Measurements from ENCODE around the gene CCDC183.
"Not testable (repeated sequence)": the region's sequence is repeated elsewhere in the genome, so short reads cannot be mapped to it uniquely, and the experiment has no call there.

Gene CCDC183

GRCh38 chr9:136755302-136756133 lies 40.6 kb upstream of the CCDC183 start:
- H2BK12ac ChIP-seq (ENCODE audit: low read length in 2 of 2); H2BK5ac ChIP-seq (ENCODE audit: low read depth, low read length, poor library complexity, severe bottlenecking); H4K91ac ChIP-seq (ENCODE audit: low read length); DNase-seq; H3K14ac ChIP-seq (ENCODE audit: low read length in 2 of 2); H2BK120ac ChIP-seq (ENCODE audit: low read depth, low read length); H3K4ac ChIP-seq (ENCODE audit: low read depth in 1 of 2, low read length in 2 of 2); H3K79me1 ChIP-seq (replicated peaks; ENCODE audit: low read length, poor library complexity, severe bottlenecking); H3K23ac ChIP-seq (ENCODE audit: low read length in 2 of 2); H4K8ac ChIP-seq (ENCODE audit: low read length); H3K4me1 ChIP-seq (ENCODE audit: control insufficient read depth, insufficient read depth, low read depth, low read length); H3K4me3 ChIP-seq (ENCODE audit: insufficient read depth in 1 of 2, low read depth in 1 of 2, low read length in 2 of 2); H3K27ac ChIP-seq (ENCODE audit: low read length, poor library complexity, severe bottlenecking); H2AFZ ChIP-seq (ENCODE audit: low read depth, low read length); H3K4me2 ChIP-seq (ENCODE audit: low read length, poor library complexity, severe bottlenecking); H3K18ac ChIP-seq (ENCODE audit: low read depth in 1 of 2, low read length in 2 of 2); H3K9ac ChIP-seq (ENCODE audit: low read length); H3K36me3 ChIP-seq (ENCODE audit: control insufficient read depth in 1 of 2, insufficient read depth in 2 of 2, low read depth in 1 of 2, low read length in 2 of 2); H2AK5ac ChIP-seq (ENCODE audit: low read length, severe bottlenecking); H2BK15ac ChIP-seq (ENCODE audit: low read depth, poor library complexity, severe bottlenecking): not testable (repeated sequence)
- peaks cover 19% of the 10 kb centered on the region for H3K9me3 ChIP-seq (ENCODE audit: control insufficient read depth, low read length)
- H3K27me3 ChIP-seq (ENCODE audit: control insufficient read depth in 1 of 2, insufficient read depth in 1 of 2, low read length in 2 of 2): peaks cover 20 to 49% of the 10 kb centered on the region in 2 experiments
- WGBS: 94% methylated on average over 20 of the region's 22 CpGs

GRCh38 chr9:136756134-136756438 lies 40.1 kb upstream of the CCDC183 start:
- Histone ChIP-seq H3K27me3 (ENCODE audit: control insufficient read depth in 1 of 2, insufficient read depth in 1 of 2, low read length in 2 of 2) (peaks cover 20 to 51% of the 10 kb centered on the region in 2 experiments), H4K8ac (ENCODE audit: low read length) (no peak overlapping the region), H3K79me1 (replicated peaks; ENCODE audit: low read length, poor library complexity, severe bottlenecking) (no peaks in the 10 kb centered on the region), H4K91ac (ENCODE audit: low read length) (no peak overlapping the region), H2BK12ac (ENCODE audit: low read length in 2 of 2) (no peak overlapping the region), H3K14ac (ENCODE audit: low read length in 2 of 2) (no peak overlapping the region), H3K9ac (ENCODE audit: low read length) (no peak overlapping the region), H2BK15ac (ENCODE audit: low read depth, poor library complexity, severe bottlenecking) (no peak overlapping the region), H3K36me3 (ENCODE audit: control insufficient read depth in 1 of 2, insufficient read depth in 2 of 2, low read depth in 1 of 2, low read length in 2 of 2) (no peaks in the 10 kb centered on the region), H3K18ac (ENCODE audit: low read depth in 1 of 2, low read length in 2 of 2) (no peak overlapping the region), H2BK5ac (ENCODE audit: low read depth, low read length, poor library complexity, severe bottlenecking) (no peak overlapping the region), H2AK5ac (ENCODE audit: low read length, severe bottlenecking) (no peak overlapping the region), H3K23ac (ENCODE audit: low read length in 2 of 2) (no peak overlapping the region), H2AFZ (ENCODE audit: low read depth, low read length) (no peak overlapping the region), H2BK120ac (ENCODE audit: low read depth, low read length) (no peak overlapping the region), H3K27ac (ENCODE audit: low read length, poor library complexity, severe bottlenecking) (no peak overlapping the region), H3K4ac (ENCODE audit: low read depth in 1 of 2, low read length in 2 of 2) (no peak overlapping the region), H3K4me3 (ENCODE audit: insufficient read depth in 1 of 2, low read depth in 1 of 2, low read length in 2 of 2) (no peak overlapping the region), H3K9me3 (ENCODE audit: control insufficient read depth, low read length) (peaks cover 19% of the 10 kb centered on the region), H3K4me2 (ENCODE audit: low read length, poor library complexity, severe bottlenecking) (no peak overlapping the region), H3K4me1 (ENCODE audit: control insufficient read depth, insufficient read depth, low read depth, low read length) (peaks cover 3% of the 10 kb centered on the region)
- no peak for DNase-seq
- WGBS: 95% methylated on average over 4 of the region's 4 CpGs

- H3K4me3 ChIP-seq (ENCODE audit: insufficient read depth in 1 of 2, low read depth in 1 of 2, low read length in 2 of 2): no peak overlapping the region
- H4K8ac ChIP-seq (ENCODE audit: low read length): no peak overlapping the region
- no peaks in the 10 kb centered on the region for H3K36me3 ChIP-seq (ENCODE audit: control insufficient read depth in 1 of 2, insufficient read depth in 2 of 2, low read depth in 1 of 2, low read length in 2 of 2)
- no peak overlapping the region for H3K14ac ChIP-seq (ENCODE audit: low read length in 2 of 2)
- no peak for DNase-seq
- H2BK120ac ChIP-seq (ENCODE audit: low read depth, low read length): no peak overlapping the region
- H3K4ac ChIP-seq (ENCODE audit: low read depth in 1 of 2, low read length in 2 of 2): no peak overlapping the region
- H3K18ac ChIP-seq (ENCODE audit: low read depth in 1 of 2, low read length in 2 of 2): no peak overlapping the region
- no peak overlapping the region for H2BK12ac ChIP-seq (ENCODE audit: low read length in 2 of 2)
- H3K27ac ChIP-seq (ENCODE audit: low read length, poor library complexity, severe bottlenecking): no peak overlapping the region
- WGBS: 96% methylated on average over 18 of the region's 18 CpGs
- peaks cover 14 to 48% of the 10 kb centered on the region in 2 experiments for H3K27me3 ChIP-seq (ENCODE audit: control insufficient read depth in 1 of 2, insufficient read depth in 1 of 2, low read length in 2 of 2)
- no peak overlapping the region for H3K23ac ChIP-seq (ENCODE audit: low read length in 2 of 2)
- no peak overlapping the region for H2BK5ac ChIP-seq (ENCODE audit: low read depth, low read length, poor library complexity, severe bottlenecking)
- no peak overlapping the region for H2AFZ ChIP-seq (ENCODE audit: low read depth, low read length)
- H3K4me1 ChIP-seq (ENCODE audit: control insufficient read depth, insufficient read depth, low read depth, low read length): peaks cover 3% of the 10 kb centered on the region
- no peak overlapping the region for H2AK5ac ChIP-seq (ENCODE audit: low read length, severe bottlenecking)
- no peak overlapping the region for H3K4me2 ChIP-seq (ENCODE audit: low read length, poor library complexity, severe bottlenecking)
- no peak overlapping the region for H3K9ac ChIP-seq (ENCODE audit: low read length)
- H2BK15ac ChIP-seq (ENCODE audit: low read depth, poor library complexity, severe bottlenecking): no peak overlapping the region
- no peaks in the 10 kb centered on the region for H3K79me1 ChIP-seq (replicated peaks; ENCODE audit: low read length, poor library complexity, severe bottlenecking)
- no peak overlapping the region for H4K91ac ChIP-seq (ENCODE audit: low read length)
- H3K9me3 ChIP-seq (ENCODE audit: control insufficient read depth, low read length): peaks cover 16% of the 10 kb centered on the region
These were observed 39.3 kb upstream of the CCDC183 start for GRCh38 chr9:136756836-136757235.

GRCh38 chr9:136757328-136757727 lies 38.8 kb upstream of the CCDC183 start:
- H3K4me3 ChIP-seq (ENCODE audit: insufficient read depth in 1 of 2, low read depth in 1 of 2, low read length in 2 of 2): no peak overlapping the region
- H4K8ac ChIP-seq (ENCODE audit: low read length): no peak overlapping the region
- no peak overlapping the region for H2BK15ac ChIP-seq (ENCODE audit: low read depth, poor library complexity, severe bottlenecking)
- H3K36me3 ChIP-seq (ENCODE audit: control insufficient read depth in 1 of 2, insufficient read depth in 2 of 2, low read depth in 1 of 2, low read length in 2 of 2): no peaks in the 10 kb centered on the region
- WGBS: 87% methylated on average over 20 of the region's 20 CpGs
- H3K79me1 ChIP-seq (replicated peaks; ENCODE audit: low read length, poor library complexity, severe bottlenecking): no peaks in the 10 kb centered on the region
- no peak overlapping the region for H3K23ac ChIP-seq (ENCODE audit: low read length in 2 of 2)
- no peak overlapping the region for H4K91ac ChIP-seq (ENCODE audit: low read length)
- no peak overlapping the region for H3K14ac ChIP-seq (ENCODE audit: low read length in 2 of 2)
- no peak overlapping the region for H3K4me2 ChIP-seq (ENCODE audit: low read length, poor library complexity, severe bottlenecking)
- H2BK120ac ChIP-seq (ENCODE audit: low read depth, low read length): no peak overlapping the region
- peaks cover 11% of the 10 kb centered on the region for H3K9me3 ChIP-seq (ENCODE audit: control insufficient read depth, low read length)
- no peak for DNase-seq
- H3K4me1 ChIP-seq (ENCODE audit: control insufficient read depth, insufficient read depth, low read depth, low read length): peaks cover 3% of the 10 kb centered on the region
- no peak overlapping the region for H2AFZ ChIP-seq (ENCODE audit: low read depth, low read length)
- no peak overlapping the region for H2BK5ac ChIP-seq (ENCODE audit: low read depth, low read length, poor library complexity, severe bottlenecking)
- no peak overlapping the region for H3K4ac ChIP-seq (ENCODE audit: low read depth in 1 of 2, low read length in 2 of 2)
- no peak overlapping the region for H2AK5ac ChIP-seq (ENCODE audit: low read length, severe bottlenecking)
- no peak overlapping the region for H3K9ac ChIP-seq (ENCODE audit: low read length)
- H3K18ac ChIP-seq (ENCODE audit: low read depth in 1 of 2, low read length in 2 of 2): no peak overlapping the region
- H2BK12ac ChIP-seq (ENCODE audit: low read length in 2 of 2): no peak overlapping the region
- H3K27me3 ChIP-seq (ENCODE audit: control insufficient read depth in 1 of 2, insufficient read depth in 1 of 2, low read length in 2 of 2): peaks cover 11 to 45% of the 10 kb centered on the region in 2 experiments
- no peak overlapping the region for H3K27ac ChIP-seq (ENCODE audit: low read length, poor library complexity, severe bottlenecking)
